Loucy (cell line): Measurements from ENCODE around the gene DUXA.

Experiments
- H2AFZ ChIP-seq: fragments of 200-600 bp; sonication (generic); 2 replicates; pipeline ENCODE4 v1.6.0; 2016; ENCODE audit warnings: antibody characterized with exemption, mild to moderate bottlenecking, low read length, moderate library complexity
- H3F3A ChIP-seq: fragments of 200-600 bp; 2 replicates; pipeline ENCODE4 v1.6.0; 2016; ENCODE audit warnings: antibody characterized with exemption, low read depth, mild to moderate bottlenecking
- H3K27me3 ChIP-seq: fragments of 200-600 bp; sonication (generic); 2 replicates; pipeline ENCODE4 v1.6.1; 2014; ENCODE audit warnings: low read length, mild to moderate bottlenecking; ENCODE audit not compliant: insufficient read depth, poor library complexity, severe bottlenecking
- H3K36me3 ChIP-seq: fragments of 200-600 bp; sonication (generic); 2 replicates; pipeline ENCODE4 v1.6.1; 2016; ENCODE audit warnings: low read length; ENCODE audit not compliant: insufficient read depth
- H3K4me1 ChIP-seq: fragments of 200-600 bp; sonication (generic); 2 replicates; pipeline ENCODE4 v1.5.1; 2014; ENCODE audit warnings: low read length, mild to moderate bottlenecking; ENCODE audit not compliant: insufficient read depth, poor library complexity, severe bottlenecking
- H3K4me2 ChIP-seq: fragments of 200-600 bp; sonication (generic); 2 replicates; pipeline ENCODE4 v1.6.0; 2014; ENCODE audit warnings: antibody characterized with exemption, low read length, low read depth, mild to moderate bottlenecking; ENCODE audit not compliant: poor library complexity, severe bottlenecking
- H3K4me3 ChIP-seq: fragments of 200-600 bp; sonication (generic); 2 replicates; pipeline ENCODE4 v1.5.1; 2014; ENCODE audit warnings: low read length, mild to moderate bottlenecking, mixed read lengths; ENCODE audit not compliant: poor library complexity, severe bottlenecking
- H3K79me2 ChIP-seq: fragments of 200-600 bp; sonication (generic); 2 replicates; pipeline ENCODE4 v1.6.1; 2014; ENCODE audit warnings: low read length; ENCODE audit not compliant: insufficient read depth
- H3K9ac ChIP-seq: fragments of 200-600 bp; sonication (generic); 2 replicates; pipeline ENCODE4 v1.6.0; 2014; ENCODE audit warnings: mild to moderate bottlenecking, low read depth, low read length, moderate library complexity; ENCODE audit not compliant: poor library complexity, severe bottlenecking
- H3K9me2 ChIP-seq: fragments of 200-600 bp; sonication (generic); replicated peaks from 2 replicates; pipeline ENCODE4 v1.6.1; 2016; ENCODE audit warnings: low read depth, low read length, mixed read lengths
- H3K9me3 ChIP-seq: fragments of 200-600 bp; sonication (generic); 2 replicates; pipeline ENCODE4 v1.6.1; 2014; ENCODE audit warnings: mild to moderate bottlenecking, antibody characterized with exemption, low read length, low read depth; ENCODE audit not compliant: insufficient read depth
- H4K20me1 ChIP-seq: fragments of 200-600 bp; sonication (generic); 2 replicates; pipeline ENCODE4 v1.6.0; 2014; ENCODE audit warnings: antibody characterized with exemption, low read length, mild to moderate bottlenecking; ENCODE audit not compliant: insufficient read depth, poor library complexity, severe bottlenecking
- EZH2phosphoT487 ChIP-seq: fragments of 200-600 bp; IDR thresholded peaks from 2 replicates; pipeline ENCODE4 v1.6.1; 2018; ENCODE audit warnings: antibody characterized with exemption, mild to moderate bottlenecking, moderate library complexity, borderline replicate concordance
- TF ChIP-seq, protein P1 (sequence below): fragments of 200-600 bp; sonication (generic); conservative IDR thresholded peaks from 2 replicates; pipeline ENCODE4 v1.5.1; 2014; ENCODE audit warnings: mild to moderate bottlenecking, antibody characterized with exemption, low read length

Gene DUXA

DNA sequence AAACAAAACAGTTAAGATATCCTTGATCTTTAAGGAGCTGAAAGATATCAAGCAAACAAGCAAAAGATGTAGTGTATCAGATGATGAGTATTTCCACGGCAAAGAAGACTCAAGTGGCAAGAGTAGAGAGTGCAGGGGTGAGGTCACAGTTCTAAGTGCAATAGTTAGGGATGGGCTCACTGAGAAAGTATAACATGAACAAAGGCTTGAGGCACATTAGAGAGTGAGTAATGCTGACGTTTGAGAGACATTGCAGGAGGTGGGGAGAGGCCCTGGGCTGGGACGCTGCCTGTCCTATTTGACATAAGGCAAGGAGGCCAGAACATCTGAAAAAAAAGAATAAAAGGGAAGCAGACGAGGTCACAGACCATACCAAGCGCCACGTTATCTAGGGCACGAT is 1.4 kb downstream of the DUXA start:
- Histone ChIP-seq H3K4me2 (no peak overlapping the region), H3K27me3 (no peaks in the 10 kb centered on the region), H3F3A (no peaks in the 10 kb centered on the region), H3K4me1 (no peaks in the 10 kb centered on the region), H3K9me3 (peaks cover 4% of the 10 kb centered on the region; the same call in 1 of the 2 replicates), H3K4me3 (no peak overlapping the region), H4K20me1 (no peaks in the 10 kb centered on the region), H2AFZ (no peak overlapping the region), H3K9me2 (no peaks in the 10 kb centered on the region), H3K9ac (no peak overlapping the region), H3K79me2 (no peaks in the 10 kb centered on the region), H3K36me3 (no peaks in the 10 kb centered on the region)
- no peak for TF ChIP-seq EZH2phosphoT487
- TF ChIP-seq, protein P1, sequence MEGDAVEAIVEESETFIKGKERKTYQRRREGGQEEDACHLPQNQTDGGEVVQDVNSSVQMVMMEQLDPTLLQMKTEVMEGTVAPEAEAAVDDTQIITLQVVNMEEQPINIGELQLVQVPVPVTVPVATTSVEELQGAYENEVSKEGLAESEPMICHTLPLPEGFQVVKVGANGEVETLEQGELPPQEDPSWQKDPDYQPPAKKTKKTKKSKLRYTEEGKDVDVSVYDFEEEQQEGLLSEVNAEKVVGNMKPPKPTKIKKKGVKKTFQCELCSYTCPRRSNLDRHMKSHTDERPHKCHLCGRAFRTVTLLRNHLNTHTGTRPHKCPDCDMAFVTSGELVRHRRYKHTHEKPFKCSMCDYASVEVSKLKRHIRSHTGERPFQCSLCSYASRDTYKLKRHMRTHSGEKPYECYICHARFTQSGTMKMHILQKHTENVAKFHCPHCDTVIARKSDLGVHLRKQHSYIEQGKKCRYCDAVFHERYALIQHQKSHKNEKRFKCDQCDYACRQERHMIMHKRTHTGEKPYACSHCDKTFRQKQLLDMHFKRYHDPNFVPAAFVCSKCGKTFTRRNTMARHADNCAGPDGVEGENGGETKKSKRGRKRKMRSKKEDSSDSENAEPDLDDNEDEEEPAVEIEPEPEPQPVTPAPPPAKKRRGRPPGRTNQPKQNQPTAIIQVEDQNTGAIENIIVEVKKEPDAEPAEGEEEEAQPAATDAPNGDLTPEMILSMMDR, result no peak

DNA sequence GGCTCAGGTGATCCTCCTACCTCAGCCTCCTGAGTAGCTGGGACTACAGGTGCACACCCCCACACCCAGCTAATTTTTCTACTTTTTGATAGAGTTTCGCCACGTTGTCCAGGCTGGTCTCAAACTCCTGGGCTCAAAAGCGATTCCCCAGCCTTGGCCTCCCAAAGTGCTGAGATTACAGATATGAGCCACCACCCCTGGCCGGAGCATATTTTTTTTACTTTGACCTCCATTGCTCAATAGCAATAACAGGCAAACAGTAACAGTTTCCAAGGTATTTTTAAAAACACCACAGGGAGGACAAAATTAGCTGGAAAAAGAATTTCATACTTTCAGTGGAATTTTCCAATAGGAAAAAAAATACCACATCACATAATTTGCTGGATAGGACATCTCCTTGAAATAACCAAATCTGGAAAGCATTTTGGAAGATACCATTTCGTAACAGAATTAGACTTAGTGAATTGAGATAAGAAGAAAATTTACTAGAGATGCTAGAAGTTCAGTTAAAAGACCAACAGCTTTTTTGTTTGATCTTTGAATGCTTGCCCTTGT is 5.2 kb downstream of the DUXA start:
- Histone ChIP-seq H4K20me1 (no peaks in the 10 kb centered on the region), H3K4me3 (no peak overlapping the region), H3K79me2 (no peaks in the 10 kb centered on the region), H3K4me1 (no peaks in the 10 kb centered on the region), H3K9me2 (no peaks in the 10 kb centered on the region), H3K4me2 (no peak overlapping the region), H2AFZ (no peak overlapping the region), H3K36me3 (no peaks in the 10 kb centered on the region), H3K9ac (no peak overlapping the region), H3K27me3 (no peaks in the 10 kb centered on the region), H3F3A (no peaks in the 10 kb centered on the region), H3K9me3 (peaks cover 4% of the 10 kb centered on the region; the same call in 1 of the 2 replicates)
- TF ChIP-seq, protein P1, result no peak
- TF ChIP-seq EZH2phosphoT487, result no peak

DNA sequence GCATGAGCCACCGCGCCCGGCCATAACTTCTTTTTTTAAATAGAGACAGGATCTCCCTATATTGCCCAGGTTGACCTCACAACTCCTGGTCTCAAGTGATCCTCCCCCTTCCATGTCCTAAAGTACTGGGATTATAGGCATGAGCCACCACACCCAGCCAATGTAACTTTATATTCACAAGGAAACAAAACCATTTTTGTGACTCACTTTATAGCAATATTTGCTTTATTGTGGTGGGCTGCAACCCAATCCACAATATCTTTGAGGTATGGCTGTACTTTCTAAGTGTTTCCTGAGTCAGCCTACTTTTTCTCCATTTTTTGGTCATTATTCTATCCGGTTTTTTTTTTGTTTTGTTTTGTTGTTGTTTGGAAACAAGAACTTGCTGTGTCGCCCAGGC is 14.4 kb downstream of the DUXA start:
- H2AFZ ChIP-seq, result no peak overlapping the region
- no peaks in the 10 kb centered on the region for H3F3A ChIP-seq
- H4K20me1 ChIP-seq, result no peaks in the 10 kb centered on the region
- no peaks in the 10 kb centered on the region for H3K36me3 ChIP-seq
- H3K9ac ChIP-seq, result no peak overlapping the region
- no peak overlapping the region for H3K4me3 ChIP-seq
- H3K9me3 ChIP-seq, result peaks cover 4% of the 10 kb centered on the region; the same call in 1 of the 2 replicates
- H3K4me2 ChIP-seq, result no peak overlapping the region
- H3K27me3 ChIP-seq, result no peaks in the 10 kb centered on the region
- no peaks in the 10 kb centered on the region for H3K9me2 ChIP-seq
- H3K4me1 ChIP-seq, result no peaks in the 10 kb centered on the region
- H3K79me2 ChIP-seq, result no peaks in the 10 kb centered on the region
- TF ChIP-seq, protein P1, result no peak
- TF ChIP-seq EZH2phosphoT487, result no peak
